ENCODE data around the gene SUMF1. TPM values are rescaled to one million over a fixed set of nuclear protein-coding genes. Genes with fewer than 3 reads are reported as not detected.

The SUMF1 gene
- total and polyA plus RNA-seq, 8 donors = 27.1 to 43.9 (median 35.3) TPM

- H3K4me3 ChIP-seq = peak overlapping the region; percentile 14 to 17
- peak overlapping the region; percentile 68 to 82 for H3K27ac ChIP-seq
- no peaks in the 10 kb centered on the region for H3K36me3 ChIP-seq
- ATAC-seq (peak; percentile 78), DNase-seq (no peak)
- intact Hi-C loops (cut with DNase I) = loop anchor here in 1 of 2 donors (5.0 kb wide), 1 partner anchor 281 kb away; no protein-coding TSS in a partner anchor
- H3K4me1 ChIP-seq = peaks cover 4 to 27% of the 10 kb centered on the region in 2 donors
- TF ChIP-seq CTCF (IDR thresholded peaks at IDR 0.05) = peak in 1 of 2 donors; percentile 24
- H3K9me3 ChIP-seq = no peaks in the 10 kb centered on the region
- H3K27me3 ChIP-seq = no peaks in the 10 kb centered on the region
Measured at GRCh38 chr3:4351164-4351855, 115.8 kb downstream of the SUMF1 start.

- H3K36me3 ChIP-seq = no peaks in the 10 kb centered on the region
- ATAC-seq = peak; percentile 95
- intact Hi-C loops (cut with DNase I) = loop anchor here in 1 of 2 donors (5.0 kb wide), 1 partner anchor 282 kb away; no protein-coding TSS in a partner anchor
- peaks cover under 1 to 21% of the 10 kb centered on the region in 2 donors for H3K4me1 ChIP-seq
- H3K27ac ChIP-seq = peak overlapping the region; percentile 68 to 82
- H3K27me3 ChIP-seq = no peaks in the 10 kb centered on the region
- TF ChIP-seq CTCF (IDR thresholded peaks at IDR 0.05) = peak; percentile 69
- no peaks in the 10 kb centered on the region for H3K9me3 ChIP-seq
- peak in 2 of 4 donors; percentile 59 to 76 for DNase-seq
- peak overlapping the region; percentile 14 to 17 for H3K4me3 ChIP-seq
Measured at GRCh38 chr3:4350789-4351163, 116.3 kb downstream of the SUMF1 start.

- Histone ChIP-seq H3K36me3 (no peaks in the 10 kb centered on the region), H3K27me3 (no peaks in the 10 kb centered on the region), H3K4me1 (peaks cover 0 to 6% of the 10 kb centered on the region in 2 donors), H3K27ac (no peak overlapping the region), H3K9me3 (no peaks in the 10 kb centered on the region), H3K4me3 (no peak overlapping the region)
- no peak for TF ChIP-seq CTCF (IDR thresholded peaks at IDR 0.05)
- DNase-seq (no peak), ATAC-seq (no peak)
- intact Hi-C loops (cut with DNase I) = no loop called here
Measured at GRCh38 chr3:4343258-4343657, 123.8 kb downstream of the SUMF1 start.

- H3K36me3 ChIP-seq = no peaks in the 10 kb centered on the region
- ATAC-seq = no peak
Measured at GRCh38 chr3:4341336-4341675, 125.8 kb downstream of the SUMF1 start.

More at GRCh38 chr3:4341336-4341675, 125.8 kb downstream of the SUMF1 start:
- intact Hi-C loops (cut with DNase I) = no loop called here
- DNase-seq = no peak
- H3K4me3 ChIP-seq = no peak overlapping the region
- no peak overlapping the region for H3K27ac ChIP-seq
- peaks cover 0 to 6% of the 10 kb centered on the region in 2 donors for H3K4me1 ChIP-seq
- no peaks in the 10 kb centered on the region for H3K9me3 ChIP-seq
- no peaks in the 10 kb centered on the region for H3K27me3 ChIP-seq
- TF ChIP-seq CTCF (IDR thresholded peaks at IDR 0.05) = no peak

Measured in left lung (tissue), 10 donors.